ENCODE data around the gene AFMID. TPM values are rescaled to one million over a fixed set of nuclear protein-coding genes. Genes with fewer than 3 reads are reported as not detected.

AFMID gene
- total and polyA plus RNA-seq, 2 of the 13 experiments (the other 11 are each of a cell fraction or from before 2014, with no cell fraction given): 249 to 270 TPM

- no peak for TF ChIP-seq ZNF101 (CRISPR knock-in tag; IDR thresholded peaks at IDR 0.05; ENCODE audit: borderline replicate concordance, low read depth)
- TF ChIP-seq ARID4A (CRISPR knock-in tag; IDR thresholded peaks at IDR 0.05; ENCODE audit: borderline replicate concordance): peak; percentile 54; the same call in 1 of the 2 replicates
- TF ChIP-seq CC2D1A (CRISPR knock-in tag; IDR thresholded peaks at IDR 0.05): no peak
- TF ChIP-seq PCBP1 (IDR thresholded peaks at IDR 0.05; ENCODE audit: borderline replicate concordance, low read depth, low read length): peak; percentile 87
- no peak for TF ChIP-seq SNAPC2 (CRISPR knock-in tag; IDR thresholded peaks at IDR 0.05)
- TF ChIP-seq YEATS2 (CRISPR knock-in tag; IDR thresholded peaks at IDR 0.05; ENCODE audit: borderline replicate concordance): peak; percentile 60; the same call in 1 of the 2 replicates
- TF ChIP-seq ZNF430 (CRISPR knock-in tag; IDR thresholded peaks at IDR 0.05): no peak
- peak; percentile 77 for TF ChIP-seq SPEN (CRISPR knock-in tag; IDR thresholded peaks at IDR 0.05; ENCODE audit: low read depth)
- no peak for TF ChIP-seq HDAC1 (CRISPR knock-in tag; IDR thresholded peaks at IDR 0.05)
- TF ChIP-seq EP300 (IDR thresholded peaks at IDR 0.05; ENCODE audit: low read depth in 2 of 2, low read length in 2 of 2): no peak
- TF ChIP-seq EP300 (CRISPR knock-in tag; IDR thresholded peaks at IDR 0.05; ENCODE audit: borderline replicate concordance): no peak; the same call in 1 of the 2 replicates
- TF ChIP-seq RXRB (CRISPR knock-in tag; IDR thresholded peaks at IDR 0.05; ENCODE audit: borderline replicate concordance): peak; percentile 65; the same call in 1 of the 2 replicates
- TF ChIP-seq NFYB (CRISPR knock-in tag; IDR thresholded peaks at IDR 0.05): no peak
These were observed 64.0 kb downstream of the AFMID start (continued) for GRCh38 chr17:78250891-78251772.

All from HepG2 (cell line).